Endothelial cell of umbilical vein (primary cell): Measurements from ENCODE around the gene PML. TPM values are rescaled to one million over a fixed set of nuclear protein-coding genes. Genes with fewer than 3 reads are reported as not detected.

ENCODE experiments used
- BruUV-seq: library from RNA; stranded (reverse); fragments of 400-500 nt; replicated peaks from 2 replicates; lab custom pipeline; 2021; lab: Mats Ljungman, UMichigan
- CTCF ChIA-PET: fragments of 300-600, 350-600 bp; sonication (Branson Sonifier 250); formaldehyde crosslinking; loops from one replicate; lab custom pipeline; 2021; ENCODE audit warnings: antibody characterized with exemption, inconsistent platforms; lab: Charles Lee
- POLR2A ChIA-PET: fragments of 300-600, 350-600 bp; sonication (Branson Sonifier 250); formaldehyde crosslinking; loops from one replicate; lab custom pipeline; 2021; ENCODE audit warnings: antibody characterized with exemption, inconsistent platforms; lab: Charles Lee
- DNase-seq: peaks from one replicate; pipeline ENCODE4 v3.0.0-alpha.2; 2011; ENCODE audit warnings: low read depth, low spot score
- FAIRE-seq: peaks from 2 replicates; lab custom pipeline; 2011; peaks lifted over from hg19 to GRCh38; lab: Jason Lieb, UNC
- H2AFZ ChIP-seq: 2 replicates; pipeline ENCODE4 v1.6.0; 2012; ENCODE audit warnings: low read depth, low read length, control low read depth, inconsistent platforms
- H3K27ac ChIP-seq: 2 replicates; pipeline ENCODE4 v1.5.1; 2011; ENCODE audit warnings: low read depth, mild to moderate bottlenecking, control low read depth, low read length, moderate library complexity; ENCODE audit not compliant: insufficient read depth
- H3K27me3 ChIP-seq, 2 experiments: 2 replicates each; pipeline versions ENCODE4 v1.6.0 to v1.6.1; 2011; ENCODE audit warnings: low read length in 2 of 2, mixed read lengths in 1 of 2; ENCODE audit not compliant: control insufficient read depth in 2 of 2, insufficient read depth in 2 of 2
- H3K36me3 ChIP-seq, 2 experiments: 2 replicates in 1 of 2; 3 replicates in 1 of 2; pipeline ENCODE4 v1.5.1; 2011; ENCODE audit warnings: low read length in 2 of 2, mild to moderate bottlenecking in 1 of 2, moderate library complexity in 1 of 2; ENCODE audit not compliant: control insufficient read depth in 2 of 2, insufficient read depth in 2 of 2; ENCODE audit errors: extremely low read depth in 1 of 2
- H3K4me1 ChIP-seq: 3 replicates; pipeline ENCODE4 v1.5.1; 2011; ENCODE audit warnings: mild to moderate bottlenecking, low read length; ENCODE audit not compliant: control insufficient read depth, insufficient read depth; ENCODE audit errors: extremely low read depth
- H3K4me2 ChIP-seq: 2 replicates; pipeline ENCODE4 v1.6.1; 2011; ENCODE audit warnings: low read length, control low read depth, mixed read lengths; ENCODE audit not compliant: insufficient read depth
- H3K4me3 ChIP-seq, 3 experiments: fragments of 200-600 bp in 1 of 3; sonication (generic), shearing (Covaris generic) in 1 of 3; replicated peaks in 1 of 3; 2 replicates each; pipeline ENCODE4 v1.5.1; 2011 to 2016; ENCODE audit warnings: control low read depth in 3 of 3, low read length in 3 of 3, mild to moderate bottlenecking in 2 of 3, inconsistent platforms in 1 of 3, low read depth in 1 of 3, moderate library complexity in 1 of 3; ENCODE audit not compliant: insufficient read depth in 1 of 3
- H3K79me2 ChIP-seq: 2 replicates; pipeline ENCODE4 v1.6.0; 2012; ENCODE audit warnings: low read length, inconsistent platforms; ENCODE audit not compliant: control insufficient read depth, insufficient read depth
- H3K9ac ChIP-seq: replicated peaks from 2 replicates; pipeline ENCODE3; 2011; ENCODE audit warnings: low read length, control low read depth; ENCODE audit not compliant: insufficient read depth; ENCODE audit errors: extremely low read depth
- H3K9me1 ChIP-seq: replicated peaks from 3 replicates; pipeline ENCODE4 v1.6.0; 2011; ENCODE audit warnings: mild to moderate bottlenecking, low read length; ENCODE audit not compliant: control insufficient read depth, insufficient read depth; ENCODE audit errors: extremely low read depth
- H3K9me3 ChIP-seq: replicated peaks from 2 replicates; pipeline ENCODE4 v1.5.1; 2012; ENCODE audit warnings: low read length, inconsistent platforms; ENCODE audit not compliant: control insufficient read depth, insufficient read depth
- H4K20me1 ChIP-seq: replicated peaks from 2 replicates; pipeline ENCODE3; 2011; ENCODE audit warnings: mild to moderate bottlenecking, low read length; ENCODE audit not compliant: control insufficient read depth, insufficient read depth; ENCODE audit errors: extremely low read depth
- CTCF ChIP-seq, 2 donors: IDR thresholded peaks; 1 replicate in 1 of 2; 2 replicates in 1 of 2; pipeline ENCODE4 v1.5.1; 2011; ENCODE audit warnings: low read length in 2 of 2, mild to moderate bottlenecking in 2 of 2, moderate library complexity in 2 of 2, control low read depth in 1 of 2, inconsistent platforms in 1 of 2, low read depth in 1 of 2; ENCODE audit not compliant: insufficient read depth in 1 of 2; ENCODE audit errors: extremely low read depth in 1 of 2
- EZH2 ChIP-seq: IDR thresholded peaks from 2 replicates; pipeline ENCODE4 v1.6.1; 2012; ENCODE audit warnings: borderline replicate concordance, low read depth, mild to moderate bottlenecking, moderate library complexity, low read length, inconsistent platforms; ENCODE audit not compliant: severe bottlenecking
- FOS ChIP-seq: IDR thresholded peaks from 2 replicates; pipeline ENCODE4 v1.6.1; 2011; ENCODE audit warnings: mild to moderate bottlenecking, low read length, moderate library complexity, borderline replicate concordance; ENCODE audit not compliant: insufficient read depth
- GATA2 ChIP-seq: IDR thresholded peaks from 2 replicates; pipeline ENCODE4 v1.7.0; 2011; ENCODE audit warnings: low read depth, mild to moderate bottlenecking, moderate library complexity, mixed read lengths, low read length; ENCODE audit not compliant: insufficient read length, insufficient read depth
- JUN ChIP-seq: IDR thresholded peaks from 2 replicates; pipeline ENCODE4 v1.6.1; 2011; ENCODE audit warnings: borderline replicate concordance, low read depth; ENCODE audit not compliant: insufficient read length, insufficient read depth
- MAX ChIP-seq: IDR thresholded peaks from 2 replicates; pipeline ENCODE4 v1.6.1; 2011; ENCODE audit not compliant: insufficient read depth, insufficient read length
- MYC ChIP-seq: IDR thresholded peaks from one replicate; pipeline ENCODE4 v1.6.1; 2011; ENCODE audit warnings: mild to moderate bottlenecking, low read depth, low read length
- POLR2A ChIP-seq: IDR thresholded peaks from 2 replicates; pipeline ENCODE4 v1.6.1; 2012; ENCODE audit warnings: low read depth, mild to moderate bottlenecking, control low read depth, low read length
- POLR2AphosphoS5 ChIP-seq: IDR thresholded peaks from 2 replicates; pipeline ENCODE4 v1.6.1; 2012; ENCODE audit warnings: low read depth, mild to moderate bottlenecking, control low read depth, low read length, moderate library complexity; ENCODE audit not compliant: insufficient read depth
- dilution Hi-C: fragments of 300-500 bp; cut with MboI; formaldehyde crosslinking; loops from one replicate; pipeline ENCODE4 v1.15.0; 2019; ENCODE audit warnings: low sequenced_read_pairs; ENCODE audit not compliant: extremely low pct_ligation_motif_present
- intact Hi-C: fragments of 100-400 bp; cut with micrococcal nuclease; formaldehyde crosslinking; loops from one replicate; pipeline ENCODE4 v1.10.0; 2022
- polyA plus RNA-seq, 4 experiments: library from polyadenylated mRNA; depleted of rRNA in 3 of 4; stranded (reverse) in 3 of 4; unstranded in 1 of 4; fragments of >200 nt; gene quantifications; 2 replicates each; pipeline versions ENCODE4 v1.2.1 to v1.2.3, GENCODE V29; 2011 to 2012; ENCODE audit warnings: missing spikeins in 1 of 4
- total RNA-seq: library from RNA; stranded (reverse); gene quantifications from 2 replicates; pipeline ENCODE4 v1.2.3, GENCODE V29; 2021

Gene PML
- total and polyA plus RNA-seq, 2 donors (not counting 3 experiments of a cell fraction or from before 2014, with no cell fraction given) = 30.4 to 79.6 TPM

- TF ChIP-seq MYC (no peak), GATA2 (no peak), JUN (no peak)
- dilution Hi-C loops (no loop called here), intact Hi-C loops (no loop called here)
- ChIA-PET POLR2A (no interaction called here), CTCF (interaction anchor here (1.0 to 3.8 kb wide), 5 partner anchors 8 to 81 kb away, joined by 3 to 53 read pairs (median 4); no protein-coding TSS in a partner anchor)
- Histone ChIP-seq H3K4me2 (no peak overlapping the region), H3K27me3 (no peaks in the 10 kb centered on the region), H3K79me2 (peaks cover 4% of the 10 kb centered on the region), H3K9me1 (no peaks in the 10 kb centered on the region), H3K27ac (no peak overlapping the region), H2AFZ (no peak overlapping the region), H3K36me3 (peaks cover 8 to 42% of the 10 kb centered on the region in 2 experiments), H3K4me3 (no peak overlapping the region), H3K4me1 (no peaks in the 10 kb centered on the region), H3K9ac (no peak overlapping the region), H3K9me3 (no peaks in the 10 kb centered on the region), H4K20me1 (no peaks in the 10 kb centered on the region)
- no peak for FAIRE-seq
- no TSS peak for BruUV-seq
- DNase-seq = no peak
Measured at GRCh38 chr15:74032046-74032445, 37.5 kb downstream of the PML start.

GRCh38 chr15:74032606-74033561 lies 38.4 kb downstream of the PML start:
- DNase-seq (no peak), FAIRE-seq (no peak)
- no peaks in the 10 kb centered on the region for H3K79me2 ChIP-seq
- peaks cover 8 to 35% of the 10 kb centered on the region in 2 experiments for H3K36me3 ChIP-seq
- H3K4me2 ChIP-seq = no peak overlapping the region
- no peak for TF ChIP-seq MYC
- TF ChIP-seq MAX = no peak
- no peak for TF ChIP-seq JUN
- no peak for TF ChIP-seq POLR2A
- no peak for TF ChIP-seq FOS
- no peak for TF ChIP-seq EZH2
- no peak for TF ChIP-seq CTCF (IDR thresholded peaks at IDR 0.05; ENCODE audit: extremely low read depth in 1 of 2, insufficient read depth in 1 of 2, low read depth in 1 of 2, low read length in 2 of 2)
- no peak for TF ChIP-seq GATA2
- TF ChIP-seq POLR2AphosphoS5 = no peak
- ChIA-PET CTCF (interaction anchor here (1.0 to 3.8 kb wide), 6 partner anchors 9 to 82 kb away, joined by 3 to 53 read pairs (median 4); partner anchors contain the start of gene PML), POLR2A (no interaction called here)
- H3K27me3 ChIP-seq = no peaks in the 10 kb centered on the region
- no peak overlapping the region for H2AFZ ChIP-seq
- H3K27ac ChIP-seq = no peak overlapping the region
- no peak overlapping the region for H3K9ac ChIP-seq
- H4K20me1 ChIP-seq = no peaks in the 10 kb centered on the region
- no TSS peak for BruUV-seq
- no peaks in the 10 kb centered on the region for H3K9me1 ChIP-seq
- intact Hi-C loops = no loop called here
- H3K4me3 ChIP-seq = no peak overlapping the region
- dilution Hi-C loops = no loop called here
- H3K4me1 ChIP-seq = no peaks in the 10 kb centered on the region
- no peaks in the 10 kb centered on the region for H3K9me3 ChIP-seq
